ENCODE measurements around the gene MRPL34.

- TF ChIP-seq CTCF (IDR thresholded peaks at IDR 0.05): no peak
- no peak for TF ChIP-seq EZH2 (IDR thresholded peaks at IDR 0.05)
- no peak for TF ChIP-seq EZH2phosphoT487 (IDR thresholded peaks at IDR 0.05)
Observed at GRCh38 chr19:17263712-17264640, 41.7 kb upstream of the MRPL34 start.

Measured in neural progenitor cell (in vitro differentiated cells).